SIG-M5 treated with dmso at 0.1 percent for 504 hours (cell line): ENCODE results near the gene ARL13B.
A peak's percentile ranks its signal among the peaks of the same experiment; 100 is the strongest.
"Not testable (repeated sequence)": the region's sequence is repeated elsewhere in the genome, so short reads cannot be mapped to it uniquely, and the experiment has no call there.

Source experiments
- DNase-seq: peaks from one replicate; lab custom pipeline; 2025; ENCODE audit not compliant: unreplicated experiment; lab: John Stamatoyannopoulos, UW

Gene ARL13B

DNA sequence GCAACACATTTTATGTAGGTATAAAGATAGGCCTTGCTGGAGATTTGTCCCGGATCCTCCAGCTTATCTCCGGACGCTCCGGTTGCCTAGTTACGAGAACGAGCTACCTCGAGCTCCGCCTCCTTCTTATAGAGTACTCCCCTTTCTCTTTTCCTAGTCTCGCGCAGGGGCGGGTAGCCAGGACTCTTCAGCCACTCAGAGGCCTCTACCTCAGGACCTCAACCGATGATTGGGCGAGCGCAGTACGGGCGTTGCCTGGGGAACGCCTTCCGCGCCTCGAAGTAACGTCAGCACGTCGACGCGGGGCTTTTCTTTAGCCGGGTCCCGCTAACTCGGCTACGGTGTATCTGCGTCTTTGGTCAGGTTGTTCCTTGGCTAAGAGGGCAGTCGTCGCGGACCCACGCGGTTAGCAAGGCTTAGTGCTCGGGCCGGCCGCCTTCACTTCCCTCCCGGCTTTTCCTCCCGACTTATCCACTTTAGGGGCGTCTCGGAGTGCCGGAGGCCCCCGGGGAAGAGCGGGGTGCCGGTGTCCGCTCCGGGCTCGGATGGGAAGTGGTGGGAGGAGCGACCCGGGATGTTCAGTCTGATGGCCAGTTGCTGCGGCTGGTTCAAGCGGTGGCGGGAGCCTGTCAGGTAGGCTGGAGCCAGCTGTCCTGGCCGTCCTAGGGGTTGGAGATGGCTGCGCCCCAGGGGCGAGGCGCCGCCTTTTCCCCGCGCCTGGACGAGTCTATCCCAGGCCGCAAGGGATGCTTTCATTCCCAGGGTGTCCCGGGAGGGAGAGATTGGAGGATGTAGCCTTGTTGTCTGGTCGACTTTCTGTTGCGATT lies at the start of gene ARL13B:
Gene ARL13B, plus strand, starts transcription at position 306 of the 827 bp plus-strand sequence. Its CDS starts 269 bp downstream, at position 575.
- peak; percentile 99 for DNase-seq

- no peak for DNase-seq
Observed at GRCh38 chr3:93931597-93932229, 48.2 kb upstream of the ARL13B start.

DNA sequence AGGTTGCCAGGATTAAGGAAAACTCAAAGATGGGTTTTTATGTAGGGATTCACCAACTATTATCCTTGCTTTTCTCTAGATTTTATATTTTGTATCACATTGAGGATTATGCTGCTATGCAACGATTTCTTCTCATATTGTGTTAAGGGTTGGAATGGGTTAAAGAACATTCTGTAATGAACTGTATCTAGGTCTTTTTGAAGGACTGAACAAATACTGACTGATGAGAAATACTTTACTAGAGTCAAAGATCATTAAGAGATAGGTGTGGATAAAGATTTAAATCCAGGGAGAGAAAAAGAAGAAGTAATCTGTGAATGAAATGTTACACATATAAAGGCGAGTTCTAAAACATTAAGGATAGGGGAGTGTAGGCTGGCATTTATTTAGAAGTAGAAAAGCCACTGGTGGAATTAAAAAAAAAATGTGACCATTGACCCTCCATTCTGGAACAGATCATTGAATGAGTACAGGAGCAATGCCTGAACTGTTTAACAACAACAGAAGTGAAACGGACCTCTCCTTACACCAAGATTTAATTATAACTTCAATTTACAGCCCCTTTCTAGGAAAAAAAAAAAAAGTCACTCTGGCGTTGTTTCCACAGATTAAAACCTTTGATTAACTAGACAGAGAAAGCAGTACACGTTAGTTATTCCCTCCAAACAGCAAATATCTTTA lies 45.4 kb upstream of the ARL13B start:
- no peak for DNase-seq

DNA sequence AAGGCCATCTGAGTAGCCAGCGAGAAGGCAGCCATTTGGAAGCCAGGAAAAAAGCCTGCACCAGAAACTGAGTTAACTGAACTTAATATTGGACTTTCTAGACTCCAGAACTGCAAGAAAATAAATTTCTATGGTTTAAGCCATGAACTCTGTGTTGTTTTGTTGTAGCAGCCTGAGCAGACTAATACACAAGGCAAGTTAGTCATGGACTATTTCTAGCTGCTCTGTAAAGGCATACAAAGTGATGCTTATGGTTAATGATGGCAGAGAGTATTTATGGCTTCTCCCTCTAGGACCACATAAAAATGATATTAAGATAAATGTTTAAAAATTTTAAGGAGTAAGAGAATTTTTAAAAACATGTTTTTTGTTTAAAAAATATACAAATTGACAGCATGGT lies 43.4 kb upstream of the ARL13B start:
- DNase-seq, result no peak

DNA sequence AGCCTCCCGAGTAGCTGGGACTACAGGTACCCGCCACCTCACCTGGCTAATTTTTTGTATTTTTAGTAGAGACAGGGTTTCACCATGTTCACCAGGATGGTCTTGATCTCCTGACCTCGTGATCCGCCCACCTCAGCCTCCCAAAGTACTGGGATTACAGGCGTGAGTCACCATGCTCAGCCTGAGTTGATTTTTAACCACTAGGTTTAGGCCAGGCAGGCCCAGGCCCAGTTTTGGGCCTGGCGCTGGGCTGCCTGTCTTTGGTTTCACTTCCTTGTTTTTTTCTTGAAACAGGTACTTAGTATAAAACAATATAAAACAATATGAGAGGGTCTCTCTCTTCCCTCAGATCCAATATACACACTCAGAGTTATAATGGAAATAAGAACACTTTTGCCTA lies 42.5 kb upstream of the ARL13B start:
- DNase-seq, result not testable (repeated sequence)

- not testable (repeated sequence) for DNase-seq
Observed at GRCh38 chr3:93949958-93950357, 30.0 kb upstream of the ARL13B start.

- DNase-seq, result no peak
Observed at GRCh38 chr3:93961026-93961425, 18.9 kb upstream of the ARL13B start.

DNA sequence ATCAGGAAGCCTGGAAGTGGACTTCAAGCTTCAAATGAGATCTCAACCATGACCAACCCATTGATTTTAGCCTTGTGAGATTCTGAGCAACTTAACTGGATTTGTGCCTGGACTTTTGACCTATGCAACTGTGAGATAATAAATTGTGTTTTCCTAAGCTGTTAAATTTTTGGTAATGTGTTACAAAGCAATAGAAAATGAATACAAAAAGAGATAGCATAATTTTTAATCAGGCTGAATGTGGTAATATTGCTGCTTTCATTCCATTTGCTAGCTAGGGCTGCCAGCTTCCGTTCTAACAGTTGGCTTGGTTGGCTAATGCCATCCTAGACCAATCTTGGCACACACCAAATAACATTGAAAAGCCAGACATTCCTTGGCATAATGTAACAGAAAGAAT lies 18.5 kb upstream of the ARL13B start:
- no peak for DNase-seq

DNA sequence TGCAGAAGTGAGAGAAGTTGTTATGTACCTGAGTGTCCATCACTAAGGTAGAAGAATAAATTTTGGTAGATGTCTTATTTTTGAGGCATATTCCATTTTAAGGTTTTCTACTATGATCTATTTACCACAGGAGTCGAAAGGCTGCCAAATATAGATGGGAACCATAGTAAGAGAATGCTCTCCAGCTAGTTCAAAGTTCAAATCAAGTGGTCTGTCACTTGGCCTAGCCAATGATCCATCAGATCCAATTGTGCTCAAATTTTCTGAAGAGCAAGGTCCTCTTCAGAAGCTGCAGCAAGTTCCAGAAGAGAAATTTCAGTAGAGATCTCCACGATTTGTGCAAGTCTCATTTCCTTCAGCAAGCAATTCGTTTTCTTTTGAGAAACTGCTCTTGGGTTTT lies 17.2 kb upstream of the ARL13B start:
- DNase-seq, result no peak

GRCh38 chr3:93965106-93965505 lies 14.8 kb upstream of the ARL13B start:
- not testable (repeated sequence) for DNase-seq

GRCh38 chr3:93969443-93969842 lies 10.5 kb upstream of the ARL13B start:
- no peak for DNase-seq

- DNase-seq, result no peak
Observed at GRCh38 chr3:93969997-93970396, 10.0 kb upstream of the ARL13B start.

- DNase-seq, result peak; percentile 83
Observed at GRCh38 chr3:93973131-93974126, 6.5 kb upstream of the ARL13B start, which contains the start of gene PROS1. Gene PROS1 (minus strand): TSS chr3:93973896. CDS start chr3:93973749, 147 bp downstream.

- DNase-seq, result no peak
Observed at GRCh38 chr3:93981649-93982048, 1.7 kb downstream of the ARL13B start.

- no peak for DNase-seq
Observed at GRCh38 chr3:93983408-93983807, 3.5 kb downstream of the ARL13B start.

DNA sequence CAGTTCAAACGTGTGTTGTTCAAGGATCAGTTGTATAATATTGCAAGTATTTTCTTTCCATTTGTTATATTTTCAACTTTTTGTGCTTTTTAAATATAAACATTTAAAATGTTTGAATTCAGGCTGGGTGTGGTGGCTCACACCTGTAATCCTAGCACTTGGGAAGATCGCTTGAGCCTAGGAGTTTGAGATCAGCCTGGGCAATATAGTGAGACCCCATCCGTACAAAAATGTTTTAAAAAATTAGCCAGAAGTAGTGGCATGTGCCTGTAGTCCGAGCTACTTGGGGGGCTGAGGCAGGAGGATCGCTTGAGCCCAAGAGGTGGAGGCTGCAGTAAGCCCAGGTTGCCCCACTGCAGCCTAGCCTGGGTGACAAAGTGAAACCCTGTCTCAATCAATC lies 4.7 kb downstream of the ARL13B start:
- no peak for DNase-seq

- no peak for DNase-seq
Observed at GRCh38 chr3:93988283-93988682, 8.3 kb downstream of the ARL13B start.

- DNase-seq, result no peak
Observed at GRCh38 chr3:93988764-93989163, 8.8 kb downstream of the ARL13B start.

DNA sequence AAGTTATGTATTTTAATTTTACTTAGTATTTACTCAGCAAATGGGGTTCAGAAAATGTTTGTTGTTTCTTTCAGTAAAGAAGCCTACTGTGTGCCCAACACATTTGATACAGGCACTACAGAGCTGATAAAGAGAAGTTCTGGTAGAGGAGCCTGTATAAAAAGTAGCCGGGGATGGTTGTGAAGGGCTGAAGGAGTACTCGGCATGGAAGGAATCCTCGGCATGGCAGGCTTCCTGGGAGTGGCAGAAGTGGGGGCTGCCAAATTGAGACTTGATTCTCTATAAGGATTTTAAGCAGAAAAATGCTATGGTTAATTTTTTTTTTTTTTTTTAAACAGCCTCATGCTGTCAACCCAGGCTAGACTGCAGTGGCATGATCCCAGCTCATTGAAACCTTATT lies 9.3 kb downstream of the ARL13B start:
- DNase-seq, result no peak

- no peak for DNase-seq
Observed at GRCh38 chr3:93991631-93992030, 11.7 kb downstream of the ARL13B start.

DNA sequence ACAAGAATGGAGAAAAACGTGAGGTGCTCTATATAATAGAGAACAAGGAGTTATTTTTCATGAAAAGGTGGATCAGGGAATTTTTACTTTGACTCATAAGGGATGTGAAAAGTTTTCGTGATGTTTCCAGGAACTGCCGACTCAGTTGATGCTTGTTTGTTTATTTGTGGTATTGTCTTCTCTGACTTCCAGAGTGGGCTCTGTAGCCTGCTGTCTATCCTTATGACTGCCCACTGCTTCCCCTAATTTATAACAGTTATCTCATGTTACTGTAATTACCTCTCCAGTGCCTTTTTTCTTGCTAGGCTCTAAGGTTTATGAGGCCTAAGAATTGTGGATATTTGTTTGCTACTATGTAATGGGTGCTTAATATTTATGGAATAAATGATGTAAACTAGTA lies 12.3 kb downstream of the ARL13B start:
- DNase-seq, result no peak
